HuH-7.5 (cell line): ENCODE data around the gene SLFN5.
A peak's percentile ranks its signal among the peaks of the same experiment; 100 is the strongest.
"Not testable (repeated sequence)": the region's sequence is repeated elsewhere in the genome, so short reads cannot be mapped to it uniquely, and the experiment has no call there.

Experiments used
- DNase-seq: peaks from one replicate; pipeline ENCODE4 v3.0.0; 2011; ENCODE audit warnings: low spot score

SLFN5 gene

GRCh38 chr17:35242805-35243560 is at the start of gene SLFN5:
Gene SLFN5 (plus strand): TSS chr17:35243072. CDS start chr17:35258691, 15,619 bp downstream.
- DNase-seq, result peak; percentile 68

DNA sequence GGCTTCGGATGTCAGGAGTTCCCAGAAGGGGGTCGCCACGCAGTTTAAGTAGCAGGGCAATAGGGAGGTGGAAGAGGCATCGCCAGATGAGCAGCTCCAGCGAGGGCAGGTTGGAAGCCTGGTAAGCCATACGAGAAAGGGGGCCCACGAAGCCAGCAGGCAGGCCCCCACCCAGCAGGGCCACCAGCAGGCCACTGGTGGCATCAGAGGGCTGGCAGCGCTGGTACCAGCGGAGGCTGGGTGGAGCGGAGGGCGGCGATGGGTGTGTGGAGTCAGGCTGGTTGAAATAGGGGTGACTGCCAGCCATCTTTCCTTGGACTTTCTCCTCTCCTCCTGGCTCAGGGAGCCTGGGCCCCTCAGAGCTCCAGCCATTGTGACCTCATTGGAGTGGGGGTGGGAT is 48.9 kb upstream of the SLFN5 start, which contains the start of gene SLC35G3:
Gene SLC35G3, minus strand, starts transcription at position 393 of the 400 bp plus-strand sequence. Its CDS starts 86 bp downstream, at position 307.
- not testable (repeated sequence) for DNase-seq

GRCh38 chr17:35195062-35195461 is 47.8 kb upstream of the SLFN5 start:
- DNase-seq, result not testable (repeated sequence)

- DNase-seq, result not testable (repeated sequence)
These were observed 40.3 kb upstream of the SLFN5 start for GRCh38 chr17:35202582-35202981.

DNA sequence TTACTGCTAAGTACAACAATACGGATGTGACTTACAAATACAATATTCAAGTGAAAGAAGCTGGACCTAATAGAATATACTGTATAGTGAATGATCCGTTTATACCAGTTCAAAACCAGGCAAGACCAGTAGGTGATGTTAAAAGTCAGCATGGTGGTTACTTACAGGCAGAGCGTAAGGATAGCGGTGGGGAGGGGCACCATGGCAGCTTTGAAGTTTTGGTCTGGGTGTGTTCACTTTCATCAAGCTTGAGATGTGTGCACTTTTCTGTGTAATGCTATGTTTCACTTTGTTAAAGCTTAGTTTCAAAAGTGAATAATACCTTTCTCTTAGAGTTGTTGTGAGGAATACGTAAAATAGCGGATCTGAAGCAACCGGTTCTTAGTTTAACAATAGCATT is 32.1 kb upstream of the SLFN5 start:
- DNase-seq, result no peak

GRCh38 chr17:35212668-35213067 is 30.2 kb upstream of the SLFN5 start:
- DNase-seq, result no peak

GRCh38 chr17:35213412-35213940 is 29.4 kb upstream of the SLFN5 start:
- no peak for DNase-seq

- no peak for DNase-seq
These were observed 28.7 kb upstream of the SLFN5 start for GRCh38 chr17:35214192-35214591.

- no peak for DNase-seq
These were observed 28.1 kb upstream of the SLFN5 start for GRCh38 chr17:35214631-35215273.

DNA sequence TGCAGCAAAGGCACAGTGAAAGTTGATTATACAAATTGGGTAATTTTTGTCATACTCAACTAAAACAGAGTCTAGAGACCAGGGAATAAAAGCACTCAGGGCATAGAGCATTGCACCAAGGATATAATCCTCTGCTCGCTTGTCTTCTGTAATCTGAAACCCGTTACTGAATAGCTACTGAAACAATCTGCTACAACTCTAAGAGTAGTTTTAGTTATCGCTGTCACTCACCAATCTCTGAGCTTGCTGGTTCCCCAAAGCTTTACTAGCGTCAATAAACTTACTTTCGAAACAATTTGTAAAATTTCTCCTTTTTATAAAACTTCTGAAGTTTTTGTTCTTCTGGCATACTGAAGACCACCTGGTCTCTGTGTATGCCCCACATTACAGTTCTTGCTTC is 25.8 kb upstream of the SLFN5 start:
- DNase-seq, result no peak

- no peak for DNase-seq
These were observed 24.0 kb upstream of the SLFN5 start for GRCh38 chr17:35218915-35219314.

GRCh38 chr17:35222452-35222851 is 20.4 kb upstream of the SLFN5 start:
- no peak for DNase-seq

GRCh38 chr17:35224436-35224835 is 18.4 kb upstream of the SLFN5 start:
- DNase-seq, result no peak

DNA sequence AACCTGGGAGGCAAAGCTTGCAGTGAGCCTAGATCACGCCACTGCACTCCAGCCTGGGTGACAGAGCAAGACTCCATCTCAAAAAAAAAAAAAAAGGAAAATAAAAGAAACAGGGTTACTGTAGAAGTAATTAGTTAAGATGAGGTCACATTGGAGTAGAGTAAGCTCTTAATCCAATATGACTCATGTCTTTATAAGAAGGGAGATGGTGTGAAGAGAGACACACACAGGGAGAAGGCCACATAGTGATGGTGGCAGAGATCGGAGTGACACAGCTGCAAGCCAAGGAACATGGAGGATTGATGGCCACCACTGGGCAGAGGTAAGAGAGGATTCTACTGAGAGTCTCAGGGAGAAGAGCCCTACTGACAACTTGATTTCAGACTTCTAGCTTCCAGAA is 15.3 kb upstream of the SLFN5 start:
- DNase-seq, result no peak

DNA sequence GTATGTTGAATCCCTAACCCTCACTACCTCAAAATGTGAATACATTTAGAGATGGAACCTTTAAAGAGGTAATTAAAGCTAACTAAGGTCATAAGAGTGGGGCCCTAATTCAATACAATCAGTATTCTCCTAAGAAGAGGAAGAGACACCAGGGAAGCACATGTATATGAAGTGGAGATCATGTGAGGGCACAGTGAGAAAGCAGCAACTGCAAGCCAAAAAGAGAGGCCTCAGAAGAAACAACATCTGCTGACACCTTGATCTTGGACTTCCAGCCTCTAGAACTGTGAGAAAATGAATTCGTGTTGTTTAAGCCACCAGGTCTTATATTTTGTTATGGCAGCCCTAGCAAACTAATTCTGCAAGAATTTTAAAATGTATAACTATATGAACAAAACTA is 13.2 kb upstream of the SLFN5 start:
- DNase-seq, result no peak

DNA sequence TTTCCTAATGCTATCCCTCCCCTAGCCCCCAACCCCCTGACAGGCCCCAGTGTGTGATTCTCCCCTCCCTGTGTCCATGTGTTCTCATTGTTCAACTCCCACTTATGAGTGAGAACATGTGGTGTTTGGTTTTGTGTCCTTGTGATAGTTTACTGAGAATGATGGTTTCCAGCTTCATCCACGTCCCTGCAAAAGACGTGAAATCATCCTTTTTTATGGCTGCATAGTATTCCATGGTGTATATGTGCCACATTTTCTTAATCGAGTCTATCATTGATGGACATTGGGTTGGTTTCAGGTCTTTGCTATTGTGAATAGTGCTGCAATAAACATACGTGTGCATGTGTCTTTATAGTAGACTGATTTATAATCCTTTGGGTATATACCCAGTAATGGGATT is 8.6 kb upstream of the SLFN5 start:
- DNase-seq, result not testable (repeated sequence)

DNA sequence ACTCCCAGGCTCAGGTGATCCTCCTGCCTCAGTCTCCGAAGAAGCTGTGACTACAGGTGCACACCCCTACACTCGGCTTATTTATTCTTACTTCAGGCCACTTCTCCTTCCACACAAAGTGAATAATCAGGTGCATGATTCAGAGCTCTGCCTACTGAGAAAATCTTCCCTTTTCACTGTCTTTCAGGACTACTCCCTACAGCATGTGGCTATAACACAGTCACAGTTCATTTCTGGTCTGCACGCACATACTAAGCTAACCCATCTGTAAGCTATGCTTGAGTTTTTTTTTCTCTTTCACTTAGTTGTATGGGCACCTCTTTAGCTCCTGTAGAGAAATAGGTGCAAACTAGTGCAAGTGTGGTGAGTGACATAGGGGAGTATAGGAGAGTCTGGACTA is 7.6 kb upstream of the SLFN5 start:
- DNase-seq, result no peak

DNA sequence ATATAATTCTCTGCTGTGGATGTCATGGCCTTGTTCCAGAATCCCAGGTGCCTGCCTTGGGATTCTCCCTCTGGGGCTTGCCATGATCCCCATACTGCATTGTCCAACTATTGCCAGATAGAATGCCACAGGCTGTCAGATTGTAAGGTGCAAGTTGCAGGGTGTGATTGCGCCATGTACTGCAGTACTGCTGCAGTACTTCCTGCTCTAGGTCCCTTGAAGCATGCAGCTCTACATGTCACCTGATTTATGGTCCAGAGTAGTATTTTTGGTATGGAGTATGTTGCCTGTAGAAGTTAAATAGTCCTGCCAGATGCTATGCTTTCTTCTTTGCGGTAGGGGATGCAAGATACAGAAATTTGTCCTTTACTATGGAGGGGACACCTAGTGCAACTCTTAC is 7.0 kb upstream of the SLFN5 start:
- no peak for DNase-seq

DNA sequence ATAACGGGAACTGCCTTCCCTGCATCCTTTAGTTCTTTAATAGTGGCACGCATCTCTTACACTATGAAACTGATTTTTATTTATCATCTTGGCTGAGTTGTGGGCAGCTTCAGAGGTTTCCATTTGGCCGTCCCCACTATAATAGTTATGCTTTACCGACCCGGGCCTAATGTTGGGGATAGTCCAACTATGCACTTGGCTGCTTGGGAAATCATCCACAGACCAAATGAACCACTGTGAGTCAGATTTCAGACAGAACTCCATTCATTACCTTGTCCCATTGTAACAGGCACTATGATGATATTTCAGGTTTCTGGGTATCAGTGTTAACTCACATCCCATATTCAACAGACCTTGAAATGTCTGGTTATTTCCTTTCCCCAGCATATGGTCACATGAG is 6.1 kb upstream of the SLFN5 start:
- DNase-seq, result no peak

DNA sequence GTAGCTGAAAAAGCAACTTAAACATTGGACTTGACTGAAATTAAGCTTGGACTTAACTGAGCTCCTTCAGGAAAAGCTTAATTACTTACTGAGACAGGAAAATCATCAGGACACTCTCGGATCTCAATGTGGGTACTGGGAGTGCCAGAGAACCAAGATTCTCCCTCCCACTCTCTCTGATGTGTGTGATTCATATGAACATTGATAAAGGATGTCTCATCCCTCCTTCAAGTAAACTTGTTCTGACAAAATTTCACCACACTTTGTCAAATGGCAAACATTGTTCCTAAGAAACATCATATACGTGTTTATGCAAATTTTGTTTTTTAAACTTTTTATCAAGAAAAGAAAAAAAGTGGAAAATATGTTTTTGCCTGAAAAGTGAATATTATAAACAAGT is 4.1 kb upstream of the SLFN5 start:
- no peak for DNase-seq

GRCh38 chr17:35239823-35240222 is 3.0 kb upstream of the SLFN5 start:
- no peak for DNase-seq

- no peak for DNase-seq
These were observed 2.0 kb upstream of the SLFN5 start for GRCh38 chr17:35240861-35241260.

DNA sequence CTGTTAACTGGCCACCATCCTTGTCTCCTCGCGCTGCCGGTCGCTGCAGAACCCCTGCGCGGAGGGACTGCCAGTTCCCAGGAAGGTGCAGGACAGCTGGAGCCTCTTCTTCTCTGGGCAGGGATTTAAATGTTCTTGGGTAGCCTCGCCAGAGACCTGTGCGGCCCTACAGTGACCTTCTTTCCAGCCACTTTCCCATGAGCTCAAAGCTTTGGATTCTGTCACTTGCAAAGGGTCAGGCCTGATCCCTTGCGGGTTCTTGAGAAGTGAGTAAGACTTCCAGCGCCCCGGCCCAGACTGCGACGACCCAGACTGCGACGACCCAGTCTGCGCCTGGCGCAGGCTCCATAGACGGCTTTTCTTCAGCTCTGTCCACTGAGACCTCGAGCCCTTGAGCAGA is 1.4 kb upstream of the SLFN5 start:
- DNase-seq, result no peak
